GM13977 (cell line): ENCODE data around the gene POFUT1.

Source experiments
- DNase-seq: peaks from one replicate; pipeline ENCODE4 v3.0.0; 2012; ENCODE audit warnings: low spot score
- in situ Hi-C: fragments of 300-500 bp; cut with MboI; formaldehyde crosslinking; loops from one replicate; pipeline ENCODE4 v1.12.0; 2022; ENCODE audit warnings: low sequenced_read_pairs, low pct_unique_long_range_greater_than_20kb, mixed read lengths, inconsistent platforms; ENCODE audit not compliant: unreplicated experiment
- TF ChIP-seq, protein P1 (sequence below): IDR thresholded peaks from 2 replicates; pipeline ENCODE4 v1.5.1; 2012; ENCODE audit warnings: mild to moderate bottlenecking, control low read depth; ENCODE audit not compliant: insufficient read depth; ENCODE audit errors: extremely low read depth, missing control alignments

The POFUT1 gene

DNA sequence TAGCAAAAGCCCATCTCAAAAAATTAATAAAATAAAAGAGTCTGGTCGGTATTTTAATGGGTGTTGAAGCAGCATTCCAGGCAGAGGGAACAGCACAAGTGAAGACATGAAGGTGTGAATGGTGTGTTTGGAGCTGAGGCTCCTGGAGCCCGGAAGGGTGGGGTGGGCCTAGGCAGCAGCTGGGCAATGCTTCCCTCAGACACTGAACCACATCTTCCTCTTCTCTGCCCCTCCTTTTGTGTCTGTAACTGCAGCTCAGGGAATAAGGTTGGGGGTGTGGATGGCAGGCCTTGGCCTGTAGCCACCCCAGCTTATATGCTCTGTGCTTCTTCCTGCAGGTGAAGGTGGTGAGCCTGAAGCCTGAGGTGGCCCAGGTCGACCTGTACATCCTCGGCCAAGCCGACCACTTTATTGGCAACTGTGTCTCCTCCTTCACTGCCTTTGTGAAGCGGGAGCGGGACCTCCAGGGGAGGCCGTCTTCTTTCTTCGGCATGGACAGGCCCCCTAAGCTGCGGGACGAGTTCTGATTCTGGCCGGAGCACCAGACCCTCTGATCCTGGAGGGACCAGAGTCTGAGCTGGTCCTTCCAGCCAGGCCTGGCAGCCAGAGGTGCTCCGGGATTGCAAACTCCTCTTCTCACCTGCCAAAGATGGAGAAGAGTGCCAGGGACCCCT lies 26.6 kb downstream of the POFUT1 start:
- no peak for DNase-seq
- in situ Hi-C loops: no loop called here
- TF ChIP-seq, protein P1, sequence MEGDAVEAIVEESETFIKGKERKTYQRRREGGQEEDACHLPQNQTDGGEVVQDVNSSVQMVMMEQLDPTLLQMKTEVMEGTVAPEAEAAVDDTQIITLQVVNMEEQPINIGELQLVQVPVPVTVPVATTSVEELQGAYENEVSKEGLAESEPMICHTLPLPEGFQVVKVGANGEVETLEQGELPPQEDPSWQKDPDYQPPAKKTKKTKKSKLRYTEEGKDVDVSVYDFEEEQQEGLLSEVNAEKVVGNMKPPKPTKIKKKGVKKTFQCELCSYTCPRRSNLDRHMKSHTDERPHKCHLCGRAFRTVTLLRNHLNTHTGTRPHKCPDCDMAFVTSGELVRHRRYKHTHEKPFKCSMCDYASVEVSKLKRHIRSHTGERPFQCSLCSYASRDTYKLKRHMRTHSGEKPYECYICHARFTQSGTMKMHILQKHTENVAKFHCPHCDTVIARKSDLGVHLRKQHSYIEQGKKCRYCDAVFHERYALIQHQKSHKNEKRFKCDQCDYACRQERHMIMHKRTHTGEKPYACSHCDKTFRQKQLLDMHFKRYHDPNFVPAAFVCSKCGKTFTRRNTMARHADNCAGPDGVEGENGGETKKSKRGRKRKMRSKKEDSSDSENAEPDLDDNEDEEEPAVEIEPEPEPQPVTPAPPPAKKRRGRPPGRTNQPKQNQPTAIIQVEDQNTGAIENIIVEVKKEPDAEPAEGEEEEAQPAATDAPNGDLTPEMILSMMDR: no peak

- TF ChIP-seq, protein P1: no peak
- in situ Hi-C loops: no loop called here
These were observed 27.8 kb downstream of the POFUT1 start for GRCh38 chr20:32235331-32236047.

GRCh38 chr20:32236048-32236533 lies 28.4 kb downstream of the POFUT1 start:
- in situ Hi-C loops: no loop called here
- TF ChIP-seq, protein P1: no peak
- DNase-seq: no peak

More at GRCh38 chr20:32235331-32236047, 27.8 kb downstream of the POFUT1 start:
- DNase-seq: no peak

DNA sequence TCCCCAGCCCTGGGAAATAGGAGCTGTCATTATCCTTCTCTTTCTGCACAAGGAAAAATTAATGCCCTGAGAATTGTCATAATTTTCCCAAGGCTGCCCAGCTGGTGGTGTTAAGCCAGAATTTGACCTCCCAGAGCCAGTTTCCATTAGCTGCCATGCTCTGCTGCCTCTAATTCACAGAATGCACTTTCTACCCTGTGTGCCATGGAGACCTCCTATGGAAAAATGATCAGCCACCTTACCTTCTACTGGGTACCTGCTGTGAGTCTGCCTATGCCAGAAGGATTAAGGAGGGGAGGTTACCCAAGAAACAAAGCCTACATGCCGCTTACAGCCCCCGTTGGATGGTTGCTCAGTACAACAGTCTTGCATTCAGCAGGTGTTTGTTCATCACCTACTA lies 29.1 kb downstream of the POFUT1 start:
- DNase-seq: no peak
- in situ Hi-C loops: no loop called here
- TF ChIP-seq, protein P1: no peak

DNA sequence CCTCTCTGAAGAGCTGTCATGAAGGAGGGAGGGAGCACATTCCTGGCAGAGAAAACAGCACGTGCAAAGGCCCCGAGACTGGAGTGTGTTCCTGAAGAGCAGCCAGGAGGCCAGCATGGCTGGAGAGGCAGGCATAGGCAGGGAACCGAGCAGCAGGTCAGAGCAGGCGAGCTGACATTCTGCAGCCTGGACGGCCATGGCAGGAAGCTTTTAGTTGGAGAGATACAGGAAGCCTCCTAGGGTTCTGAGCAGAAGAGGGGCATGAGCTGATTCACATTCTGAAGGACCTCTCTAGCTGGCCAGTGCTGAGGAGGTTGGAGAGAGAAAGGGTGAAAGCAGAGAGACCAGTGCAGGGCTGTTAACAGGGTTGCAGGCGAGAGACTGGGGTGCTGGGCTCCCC lies 29.7 kb downstream of the POFUT1 start:
- TF ChIP-seq, protein P1: no peak
- in situ Hi-C loops: no loop called here
- DNase-seq: no peak

DNA sequence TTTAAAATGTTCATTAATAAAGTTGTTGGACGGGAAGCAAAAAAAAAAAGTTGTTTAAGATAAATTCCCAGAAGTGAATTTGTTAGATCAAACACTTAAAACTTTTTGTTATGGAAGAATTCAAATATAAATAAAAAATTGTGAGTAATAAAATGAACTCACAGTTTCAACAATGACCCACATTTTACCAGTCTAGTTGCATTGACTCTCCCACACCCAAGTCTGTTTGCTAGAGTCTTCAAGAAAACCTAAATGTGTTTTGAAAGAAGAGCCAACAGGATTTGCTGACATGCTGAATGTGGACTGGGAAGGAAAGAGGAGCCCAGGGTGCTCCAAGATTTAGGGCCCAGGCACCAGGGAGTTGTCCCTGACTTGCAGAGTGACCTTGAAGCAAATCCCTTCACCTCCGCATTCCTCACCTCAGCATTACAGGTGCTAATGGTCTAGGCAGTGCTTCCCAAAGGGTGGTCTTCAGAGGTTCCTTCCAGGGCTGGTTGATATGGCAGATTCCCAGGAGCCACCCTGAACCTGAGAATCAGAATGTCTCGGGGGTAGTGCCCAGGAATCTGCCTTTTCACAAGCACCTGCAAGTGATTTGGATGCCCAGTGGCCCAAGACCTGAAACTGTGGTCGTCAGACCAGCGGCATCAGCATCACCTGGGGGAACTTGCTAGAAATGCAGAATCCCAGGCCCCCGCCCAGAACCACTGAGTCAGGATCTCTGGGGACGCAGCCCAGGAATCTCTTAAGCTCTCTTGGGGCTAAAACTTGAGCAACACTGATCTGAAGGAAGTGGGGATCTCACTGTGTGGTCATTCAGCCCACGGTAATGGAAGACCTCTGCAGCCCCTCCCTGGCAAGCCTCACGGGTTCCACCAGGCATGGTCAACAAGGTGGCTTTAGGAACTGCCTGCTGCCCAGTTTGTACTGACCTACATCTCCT lies 31.1 kb downstream of the POFUT1 start:
- no peak for DNase-seq
- in situ Hi-C loops: no loop called here

More for the DNA sequence above, 31.1 kb downstream of the POFUT1 start:
- TF ChIP-seq, protein P1: no peak
